Smooth muscle cell (in vitro differentiated cells): ENCODE measurements around the gene HDAC10. TPM values are rescaled to one million over a fixed set of nuclear protein-coding genes. Genes with fewer than 3 reads are reported as not detected.

Experiments
- DNase-seq: peaks from one replicate; lab custom pipeline; 2025; ENCODE audit not compliant: unreplicated experiment; lab: John Stamatoyannopoulos, UW
- H2AFZ ChIP-seq: fragments of 200-600 bp; sonication (generic); 2 replicates; pipeline ENCODE4 v1.6.0; 2016; ENCODE audit warnings: antibody characterized with exemption, low read depth, mild to moderate bottlenecking
- H3F3A ChIP-seq: fragments of 200-600 bp; sonication (generic); 2 replicates; pipeline ENCODE4 v1.6.0; 2017; ENCODE audit warnings: antibody characterized with exemption, low read depth
- H3K27ac ChIP-seq: fragments of 200-600 bp; sonication (generic); 2 replicates; pipeline ENCODE4 v1.5.1; 2016; ENCODE audit warnings: low read depth, mild to moderate bottlenecking
- H3K27me3 ChIP-seq: fragments of 200-600 bp; sonication (generic); 2 replicates; pipeline ENCODE4 v1.6.1; 2016; ENCODE audit warnings: low read depth, mild to moderate bottlenecking
- H3K36me3 ChIP-seq: fragments of 200-600 bp; sonication (generic); 2 replicates; pipeline ENCODE4 v1.5.1; 2016; ENCODE audit warnings: low read depth
- H3K4me1 ChIP-seq: fragments of 200-600 bp; sonication (generic); 2 replicates; pipeline ENCODE4 v1.5.1; 2016; ENCODE audit warnings: low read depth
- H3K4me2 ChIP-seq: fragments of 200-600 bp; sonication (generic); 2 replicates; pipeline ENCODE4 v1.6.0; 2016; ENCODE audit warnings: mild to moderate bottlenecking
- H3K4me3 ChIP-seq: fragments of 200-600 bp; sonication (generic); 2 replicates; pipeline ENCODE4 v1.5.1; 2016; ENCODE audit warnings: mild to moderate bottlenecking
- H3K79me2 ChIP-seq: fragments of 200-600 bp; sonication (generic); 2 replicates; pipeline ENCODE4 v1.6.0; 2016; ENCODE audit warnings: low read depth, mild to moderate bottlenecking
- H3K9ac ChIP-seq: fragments of 200-600 bp; sonication (generic); 2 replicates; pipeline ENCODE4 v1.6.0; 2016; ENCODE audit warnings: low read depth
- H3K9me3 ChIP-seq: fragments of 200-600 bp; sonication (generic); replicated peaks from 2 replicates; pipeline ENCODE4 v1.5.1; 2016; ENCODE audit warnings: low read depth
- H4K20me1 ChIP-seq: fragments of 200-600 bp; sonication (generic); 2 replicates; pipeline ENCODE4 v1.6.0; 2016; ENCODE audit warnings: low read depth
- CTCF ChIP-seq: fragments of 200-600 bp; sonication (generic); IDR thresholded peaks from 2 replicates; pipeline ENCODE4 v1.5.1; 2017; ENCODE audit warnings: borderline replicate concordance, mild to moderate bottlenecking, antibody characterized with exemption; ENCODE audit not compliant: insufficient read depth, poor library complexity, severe bottlenecking
- WGBS: methylation state at CpG from one replicate; pipeline ENCODE4 v1.1.7; 2016; ENCODE audit warnings: low lambda C conversion rate; 5-methylcytosine and 5-hydroxymethylcytosine counted together
- polyA plus RNA-seq: library from polyadenylated mRNA; unstranded; fragments of >200 nt; fragmentation: Nextera tagmentation; extraction: Ambion mirVana; gene quantifications from 2 replicates; pipeline ENCODE4 v1.2.1, GENCODE V29; 2016
- total RNA-seq: library from RNA; depleted of rRNA; stranded (reverse); fragments of >200 nt; gene quantifications from 2 replicates; pipeline ENCODE4 v1.2.3, GENCODE V29; 2014

The HDAC10 gene
- total and polyA plus RNA-seq, 2 experiments from 2014 or later, result 9.5 to 15.7 TPM

GRCh38 chr22:50248196-50249081 is 2.6 kb downstream of the HDAC10 start:
- Histone ChIP-seq H3K4me2 (no peak overlapping the region), H3K36me3 (no peaks in the 10 kb centered on the region), H3K79me2 (peaks cover 14% of the 10 kb centered on the region), H3F3A (peaks cover 26% of the 10 kb centered on the region), H3K4me1 (peaks cover 11% of the 10 kb centered on the region), H4K20me1 (peaks cover 13% of the 10 kb centered on the region), H3K4me3 (no peak overlapping the region), H3K9me3 (no peaks in the 10 kb centered on the region), H3K27me3 (no peaks in the 10 kb centered on the region), H3K27ac (no peak overlapping the region), H2AFZ (no peak overlapping the region), H3K9ac (no peak overlapping the region)
- no peak for TF ChIP-seq CTCF
- DNase-seq, result no peak
- WGBS, result 98% methylated on average over 17 of the region's 29 CpGs

GRCh38 chr22:50247748-50248147 is 3.3 kb downstream of the HDAC10 start:
- Histone ChIP-seq H3K27ac (no peak overlapping the region), H3K9me3 (no peaks in the 10 kb centered on the region), H2AFZ (no peak overlapping the region), H3F3A (peaks cover 26% of the 10 kb centered on the region), H3K9ac (no peak overlapping the region), H3K79me2 (peaks cover 21% of the 10 kb centered on the region), H3K36me3 (no peaks in the 10 kb centered on the region), H3K4me1 (peaks cover 16% of the 10 kb centered on the region), H3K27me3 (no peaks in the 10 kb centered on the region), H3K4me3 (no peak overlapping the region), H4K20me1 (peaks cover 17% of the 10 kb centered on the region), H3K4me2 (no peak overlapping the region)
- DNase-seq, result no peak
- no peak for TF ChIP-seq CTCF
- WGBS, result 70% methylated on average over 14 of the region's 16 CpGs

GRCh38 chr22:50246242-50247175 is 4.6 kb downstream of the HDAC10 start:
- DNase-seq, result no peak
- TF ChIP-seq CTCF, result no peak
- 96% methylated on average over 20 of the region's 20 CpGs for WGBS
- Histone ChIP-seq H3K4me2 (no peak overlapping the region), H3K36me3 (no peaks in the 10 kb centered on the region), H3K27ac (no peak overlapping the region), H4K20me1 (peaks cover 30% of the 10 kb centered on the region), H2AFZ (no peak overlapping the region), H3K4me1 (peaks cover 18% of the 10 kb centered on the region), H3K9ac (no peak overlapping the region), H3K79me2 (peaks cover 32% of the 10 kb centered on the region), H3K9me3 (no peaks in the 10 kb centered on the region), H3K4me3 (no peak overlapping the region), H3K27me3 (no peaks in the 10 kb centered on the region), H3F3A (peaks cover 13% of the 10 kb centered on the region)
